DLD1 (cell line): Measurements from ENCODE around the gene EIF4G3.
"Not testable (repeated sequence)": the region's sequence is repeated elsewhere in the genome, so short reads cannot be mapped to it uniquely, and the experiment has no call there.

Experiments
- in situ Hi-C: cut with HindIII; loops from 2 replicates; pipeline ENCODE4 v1.10.0; 2017; ENCODE audit warnings: low sequenced_read_pairs

EIF4G3 gene

DNA sequence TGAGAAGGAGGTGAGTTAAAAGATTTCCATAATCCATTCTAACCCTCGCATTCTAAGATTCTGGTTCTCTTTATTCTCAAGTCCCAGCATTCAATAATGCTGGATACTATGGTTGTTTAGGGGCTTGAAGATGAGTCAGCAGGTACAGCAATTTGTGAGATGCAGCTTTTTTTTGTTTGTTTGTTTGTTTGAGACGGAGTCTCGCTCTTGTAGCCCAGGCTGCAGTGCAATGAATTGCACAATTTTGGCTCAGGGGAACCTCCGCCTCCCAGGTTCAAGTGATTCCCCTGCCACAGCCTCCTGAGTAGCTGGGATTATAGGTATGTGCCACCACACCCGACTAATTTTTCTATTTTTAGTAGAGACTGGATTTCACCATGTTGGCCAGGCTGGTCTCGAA lies 23.3 kb downstream of the EIF4G3 start:
- in situ Hi-C loops, result no loop called here

DNA sequence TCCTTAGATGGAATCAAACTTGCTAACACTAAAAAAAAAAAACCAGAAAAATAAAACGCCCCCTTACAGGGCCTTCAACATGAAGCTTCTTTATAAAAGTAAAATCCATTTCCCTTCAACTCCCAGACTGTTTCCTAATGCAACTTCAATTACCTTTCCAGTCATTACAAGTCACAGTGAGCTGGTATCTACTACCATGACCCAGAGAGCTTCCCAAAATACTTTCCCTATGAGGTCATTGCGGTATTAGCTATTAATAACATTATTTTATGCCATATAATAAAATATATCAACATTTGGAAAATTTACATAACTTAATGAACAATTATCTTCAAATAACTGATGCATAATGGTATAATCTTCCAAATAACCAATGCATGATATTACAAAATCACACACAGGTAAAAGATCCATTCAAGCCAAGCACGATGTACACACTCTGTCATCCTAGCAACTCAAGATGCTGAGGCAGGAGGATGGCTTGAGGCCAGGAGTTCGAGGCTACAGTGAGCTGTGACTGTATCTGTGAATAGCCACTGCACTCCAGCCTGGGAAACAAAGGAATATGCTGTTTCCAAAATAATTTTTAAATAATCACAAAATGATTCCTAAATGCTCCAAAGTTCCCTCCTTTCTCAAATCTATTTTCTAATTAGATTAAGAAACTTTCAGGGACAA lies 24.1 kb downstream of the EIF4G3 start:
- in situ Hi-C loops, result no loop called here

DNA sequence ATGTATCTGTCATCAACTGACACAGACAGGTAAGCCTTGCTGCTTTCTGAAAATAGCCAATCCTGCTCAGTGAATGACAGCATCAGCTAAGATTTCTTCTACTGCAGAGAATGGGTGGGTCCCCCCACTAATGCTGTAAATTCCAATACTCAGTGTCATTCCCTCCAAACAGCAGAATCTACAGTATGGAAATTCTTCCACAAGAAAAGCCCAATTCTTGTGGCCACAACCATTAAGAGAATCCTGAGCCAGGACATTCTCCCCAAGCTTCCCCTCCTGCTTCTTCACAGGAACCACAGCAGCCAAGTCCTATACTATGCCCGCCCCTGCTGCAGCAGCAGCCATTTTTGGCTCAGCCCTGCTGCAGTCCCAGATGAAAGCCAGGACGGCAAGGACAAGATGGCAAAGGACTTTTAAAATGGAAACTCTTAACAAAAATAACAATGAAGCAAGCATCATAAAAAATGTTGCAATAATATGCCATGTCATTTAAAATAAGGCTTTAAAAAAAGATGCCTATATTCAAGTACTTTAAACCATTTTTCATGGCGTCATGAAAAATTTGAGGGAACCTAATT lies 26.8 kb downstream of the EIF4G3 start:
- in situ Hi-C loops, result no loop called here

DNA sequence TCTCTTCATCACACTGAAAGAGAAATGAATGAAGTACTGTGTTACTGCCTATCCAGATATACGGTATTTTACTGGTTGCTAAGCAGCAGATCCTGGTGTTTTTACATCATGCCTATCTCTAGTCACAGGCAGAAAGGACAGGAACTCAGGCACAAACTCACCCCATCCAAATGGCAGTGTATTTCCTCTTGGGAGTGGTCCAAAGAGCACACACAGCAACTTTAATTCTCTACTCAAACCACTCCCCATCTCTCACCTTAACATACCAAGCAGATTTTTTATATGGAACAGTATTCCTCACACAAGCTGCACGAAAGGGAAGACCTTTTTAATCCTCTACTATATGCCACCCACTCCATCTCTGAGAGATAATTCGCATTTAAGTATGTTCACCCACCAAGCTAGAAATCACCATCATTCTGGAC lies 27.3 kb downstream of the EIF4G3 start:
- in situ Hi-C loops, result no loop called here

DNA sequence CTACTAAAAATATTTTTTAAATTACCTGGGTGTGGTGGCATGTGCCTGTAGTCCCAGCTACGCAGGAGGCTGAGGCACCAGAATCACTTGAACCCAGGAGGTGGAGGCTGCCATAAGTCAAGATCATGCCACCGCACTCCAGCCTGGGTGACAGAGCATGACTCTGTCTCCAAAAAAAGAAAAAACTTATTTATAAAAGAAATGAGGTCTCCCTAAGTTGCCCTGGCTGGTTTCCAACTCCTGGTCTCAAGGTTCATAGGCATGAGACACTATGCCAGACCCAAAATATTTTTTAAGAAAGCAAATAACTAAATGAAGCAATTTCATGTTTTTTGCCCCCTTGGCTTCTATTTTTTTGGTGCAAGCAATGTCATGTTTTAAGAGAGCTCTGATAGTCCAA lies 32.9 kb downstream of the EIF4G3 start:
- in situ Hi-C loops, result no loop called here

DNA sequence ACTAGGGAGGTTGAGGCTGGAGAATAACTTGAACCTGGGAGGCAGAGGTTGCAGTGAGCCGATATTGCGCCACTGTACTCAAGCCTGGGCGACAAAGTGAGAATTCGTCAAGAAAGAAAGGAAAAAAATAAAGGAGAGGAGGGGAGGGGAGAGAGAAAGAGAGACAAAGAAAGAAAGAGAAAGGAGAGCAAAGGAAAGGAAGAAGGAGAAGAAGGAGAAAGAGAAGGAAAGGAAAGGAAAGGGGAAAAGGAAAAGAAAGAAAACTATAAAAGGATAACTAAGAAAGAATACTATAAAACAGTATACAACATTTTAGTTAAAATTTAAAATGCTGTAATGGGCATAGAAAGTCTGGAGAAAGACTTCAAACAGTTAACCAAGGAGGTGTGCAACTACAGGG lies 33.6 kb downstream of the EIF4G3 start:
- in situ Hi-C loops, result no loop called here

DNA sequence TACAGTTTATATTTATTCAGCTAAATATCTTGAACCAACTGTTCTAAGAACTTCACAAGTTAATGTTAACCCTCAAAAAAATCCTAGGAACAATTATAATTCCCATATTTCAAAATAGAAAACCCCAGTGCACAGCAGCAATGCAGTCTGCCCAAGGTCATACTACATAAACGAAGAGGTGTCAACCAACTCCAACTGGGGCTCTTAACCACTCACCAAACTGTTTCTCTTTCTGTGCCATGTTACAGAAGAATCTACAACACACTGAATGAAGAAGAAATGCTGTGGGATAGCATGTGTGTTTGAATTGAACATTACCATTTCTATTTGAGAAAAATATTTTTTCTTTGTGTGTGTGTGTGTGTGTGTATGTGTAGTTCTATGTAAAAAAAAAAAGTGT lies 35.7 kb downstream of the EIF4G3 start:
- in situ Hi-C loops, result no loop called here

DNA sequence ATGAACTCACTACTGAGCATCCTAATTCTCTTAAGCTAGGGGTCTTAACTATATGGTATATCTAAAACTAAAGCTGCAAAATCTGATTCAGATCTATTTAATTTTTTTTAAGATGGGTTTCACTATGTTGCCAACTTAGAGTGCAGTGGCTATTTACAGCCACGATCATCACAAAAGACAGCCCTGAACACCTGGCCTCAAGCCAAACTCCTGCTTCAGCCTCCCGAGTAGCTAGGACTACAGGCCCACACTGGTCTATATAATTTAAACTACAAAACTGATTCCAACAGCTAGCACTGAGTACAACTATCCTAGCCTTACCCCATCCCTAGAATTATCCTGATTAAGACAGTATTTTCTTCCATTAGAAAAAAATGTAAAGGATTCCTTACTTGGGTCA lies 37.1 kb downstream of the EIF4G3 start:
- in situ Hi-C loops, result no loop called here

DNA sequence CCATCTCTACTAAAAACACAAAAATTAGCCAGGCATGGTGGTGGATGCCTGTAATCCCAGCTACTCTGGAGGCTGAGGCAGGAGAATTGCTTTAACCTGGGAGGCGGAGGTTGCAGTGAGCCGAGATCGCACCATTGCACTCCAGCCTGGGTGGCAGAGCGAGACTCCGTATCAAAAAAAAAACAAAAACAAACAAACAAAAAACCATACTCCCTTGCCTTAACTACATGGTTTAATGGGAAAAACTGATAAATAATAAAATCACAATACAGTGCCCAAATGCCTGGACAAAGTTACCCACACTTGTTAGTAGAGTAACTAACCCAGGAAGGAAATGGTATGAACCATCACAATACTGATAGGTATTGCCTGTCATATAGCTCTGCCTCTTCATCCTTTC lies 40.4 kb downstream of the EIF4G3 start:
- in situ Hi-C loops, result not testable (repeated sequence)

DNA sequence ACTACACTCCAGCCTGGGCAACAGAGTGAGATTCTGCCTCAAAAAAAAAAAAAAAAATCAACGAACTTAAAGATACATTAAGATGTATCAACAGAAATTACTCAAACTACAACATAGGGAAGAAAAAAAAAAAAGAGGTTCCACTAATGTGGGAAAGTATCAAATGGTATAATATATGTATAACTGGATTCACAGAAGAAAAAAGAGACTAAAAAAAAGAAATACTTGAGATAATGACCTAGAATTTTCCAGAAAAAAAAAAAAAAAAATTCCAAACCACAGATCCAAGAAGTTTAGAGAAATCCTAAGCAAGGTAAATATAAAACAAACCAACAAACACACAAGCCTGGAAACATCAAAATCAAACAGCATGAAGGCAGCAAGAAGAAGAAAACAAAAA lies 45.5 kb downstream of the EIF4G3 start:
- in situ Hi-C loops, result no loop called here

DNA sequence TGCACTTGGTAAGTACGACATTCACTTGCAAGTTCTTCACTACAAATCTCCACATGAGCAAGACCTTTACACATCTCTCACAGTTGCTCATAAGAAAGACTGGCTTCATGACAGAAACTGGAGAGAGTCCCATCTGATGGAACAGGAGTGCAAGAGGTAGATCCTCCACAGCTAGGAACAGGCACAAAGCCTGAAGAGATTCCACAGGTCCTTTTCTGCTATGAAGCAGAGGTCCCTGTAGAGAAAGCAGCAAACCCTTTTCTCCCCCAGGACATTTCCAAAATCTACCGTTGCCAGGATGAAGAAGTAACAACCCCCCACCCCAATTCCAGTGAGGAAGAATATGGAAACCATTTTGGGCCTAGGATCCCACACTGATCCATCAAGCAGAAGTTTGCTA lies 47.3 kb downstream of the EIF4G3 start:
- in situ Hi-C loops, result no loop called here

DNA sequence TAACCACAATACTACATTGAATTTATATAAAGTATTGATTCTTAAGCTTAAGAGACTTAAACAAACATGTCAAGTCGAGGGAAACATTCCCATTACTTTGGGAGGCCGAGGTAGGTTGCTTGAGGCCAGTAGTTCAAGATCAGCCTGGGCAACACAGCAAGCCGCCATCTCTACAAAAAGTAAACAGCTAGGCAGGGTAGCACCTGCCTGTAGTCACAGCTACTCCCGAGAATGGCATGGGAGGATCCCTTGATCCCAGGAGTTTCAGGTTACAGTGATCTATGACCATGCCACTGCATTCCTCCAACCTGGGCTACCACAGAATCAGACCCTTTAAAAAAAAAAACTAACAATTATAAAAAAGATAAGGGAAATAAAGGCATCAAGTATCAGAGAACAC lies 50.4 kb downstream of the EIF4G3 start:
- in situ Hi-C loops, result no loop called here

DNA sequence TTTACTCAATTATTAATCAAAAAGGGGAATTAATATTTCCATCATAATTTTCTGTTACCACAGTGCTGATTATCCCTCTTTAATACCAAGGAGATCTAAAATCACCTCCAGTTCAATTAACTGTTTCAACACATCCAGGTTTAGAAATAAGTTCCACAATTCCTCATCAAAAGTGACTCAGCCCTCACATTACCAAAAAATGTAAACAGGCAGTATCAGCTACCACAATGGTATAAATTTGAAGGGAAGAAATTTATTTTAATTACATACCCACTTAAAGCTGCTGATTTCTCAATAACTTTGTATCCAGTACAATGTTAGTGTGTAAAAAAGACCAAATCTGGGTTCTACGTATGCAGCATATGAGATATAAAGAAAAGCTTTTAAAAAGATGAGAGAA lies 51.9 kb downstream of the EIF4G3 start:
- in situ Hi-C loops, result no loop called here

DNA sequence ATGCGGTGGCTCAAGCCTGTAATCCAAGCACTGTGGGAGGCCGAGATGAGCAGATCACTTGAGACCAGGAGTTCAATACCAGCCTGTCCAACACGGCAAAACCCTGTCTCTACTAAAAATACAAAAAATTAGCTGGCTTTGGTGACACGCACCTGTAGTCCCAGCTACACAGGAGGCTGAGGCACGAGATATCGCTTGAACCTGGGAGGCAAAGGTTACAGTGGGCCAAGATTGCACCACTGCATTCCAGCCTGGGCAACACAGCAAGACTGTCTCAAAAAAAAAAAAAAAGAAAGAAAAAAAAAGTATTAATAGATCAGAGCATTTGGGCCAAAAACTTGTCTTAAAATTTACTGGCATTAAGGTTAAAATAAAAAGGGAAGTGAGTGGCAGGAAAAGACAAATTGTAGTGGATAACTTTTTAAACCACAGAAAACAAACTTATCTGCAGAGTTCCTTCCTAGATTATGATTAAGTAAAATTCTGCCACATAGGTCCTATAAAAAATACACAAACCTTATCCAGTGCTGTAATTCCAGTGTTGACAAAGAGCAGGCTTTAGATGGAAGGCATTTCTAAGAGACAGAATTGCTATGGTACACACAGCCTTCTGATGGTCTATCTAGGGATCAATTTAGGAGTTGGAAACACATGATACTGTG lies 53.3 kb downstream of the EIF4G3 start:
- in situ Hi-C loops, result no loop called here

DNA sequence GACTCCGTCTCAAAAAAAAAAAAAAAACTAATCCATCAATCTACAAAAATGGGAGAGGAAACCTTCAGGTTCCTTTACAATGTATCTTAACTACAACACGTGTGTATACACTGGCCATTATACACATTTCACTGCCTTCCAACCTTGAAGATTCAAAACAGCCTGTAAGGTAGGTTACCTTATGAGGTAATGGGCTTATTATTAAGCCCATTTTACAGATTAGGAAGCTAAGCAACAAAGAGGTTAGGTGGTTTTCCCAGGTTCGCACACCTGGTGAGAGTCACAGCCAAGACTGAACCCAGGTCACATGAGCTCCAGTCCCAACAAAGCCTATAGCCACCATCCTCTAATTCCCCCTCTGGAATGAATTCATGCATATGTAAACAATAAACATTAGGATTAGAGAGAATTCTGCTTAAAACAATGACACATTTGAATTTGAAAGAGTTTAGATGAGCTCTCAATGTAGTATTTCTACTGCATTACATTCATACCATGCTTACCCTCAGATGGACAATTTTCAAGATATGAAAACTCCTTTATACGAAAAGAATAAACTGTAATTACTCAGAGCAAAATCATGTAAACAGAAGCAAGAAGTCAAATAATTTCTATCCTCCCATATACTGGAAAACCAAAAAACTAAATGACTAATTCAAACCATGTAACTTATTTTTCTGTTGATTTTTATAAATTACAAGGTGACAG lies 54.8 kb downstream of the EIF4G3 start:
- in situ Hi-C loops, result no loop called here

DNA sequence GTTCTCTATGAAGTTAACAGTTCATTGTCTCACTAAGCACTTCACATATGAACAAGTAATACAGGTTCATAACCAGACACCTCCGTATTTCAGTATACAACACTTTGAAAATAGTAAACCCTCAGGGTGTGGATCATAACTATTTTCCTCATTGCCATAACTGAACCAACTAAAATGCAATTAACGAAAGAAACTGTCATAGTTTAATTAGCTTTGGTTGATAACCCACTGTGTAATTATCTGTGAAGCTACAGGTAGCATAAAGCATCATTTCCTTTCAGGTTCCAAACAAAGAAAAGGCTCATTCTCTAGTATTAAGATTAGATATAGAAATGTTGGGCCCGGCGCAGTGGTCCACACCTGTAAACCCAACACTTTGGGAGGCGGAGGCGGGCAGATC lies 58.5 kb downstream of the EIF4G3 start:
- in situ Hi-C loops, result no loop called here

DNA sequence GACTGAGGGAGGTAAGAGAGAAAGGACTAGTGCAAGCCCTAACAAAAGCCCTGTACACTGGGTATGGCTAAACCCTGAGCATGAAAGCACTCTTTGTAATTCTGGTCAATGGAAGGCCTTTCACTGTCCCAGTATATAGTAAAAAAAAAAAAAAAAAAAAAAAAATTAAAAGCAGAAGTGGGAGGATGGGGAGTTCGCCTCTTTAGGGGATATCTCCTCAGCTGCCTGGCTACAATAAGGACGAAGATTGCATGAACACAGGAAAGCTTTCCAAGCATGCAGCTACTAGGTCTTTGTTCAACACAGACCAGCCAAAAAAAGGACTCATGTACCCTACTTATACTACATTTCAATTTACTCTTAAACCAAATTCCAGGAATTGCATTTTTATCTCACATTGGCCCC lies 59.1 kb downstream of the EIF4G3 start:
- in situ Hi-C loops, result no loop called here

DNA sequence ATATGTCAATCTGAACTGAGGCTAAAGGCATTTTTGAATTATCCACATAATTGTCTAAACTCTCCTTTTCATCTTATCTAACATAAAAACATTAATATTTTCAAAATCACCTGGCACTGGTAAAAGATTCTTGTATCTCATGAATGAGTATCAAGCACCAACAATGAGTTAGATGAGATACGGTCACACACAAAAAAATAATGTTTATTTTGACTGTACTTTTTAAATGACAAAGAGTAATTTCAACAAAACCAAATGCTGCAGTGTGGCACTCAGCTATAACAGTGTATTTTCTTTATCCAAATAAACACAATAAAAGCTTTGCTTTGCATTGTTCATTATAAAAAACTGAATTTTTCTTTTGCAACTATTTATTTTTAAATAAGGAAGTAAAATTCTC lies 59.5 kb downstream of the EIF4G3 start:
- in situ Hi-C loops, result no loop called here

DNA sequence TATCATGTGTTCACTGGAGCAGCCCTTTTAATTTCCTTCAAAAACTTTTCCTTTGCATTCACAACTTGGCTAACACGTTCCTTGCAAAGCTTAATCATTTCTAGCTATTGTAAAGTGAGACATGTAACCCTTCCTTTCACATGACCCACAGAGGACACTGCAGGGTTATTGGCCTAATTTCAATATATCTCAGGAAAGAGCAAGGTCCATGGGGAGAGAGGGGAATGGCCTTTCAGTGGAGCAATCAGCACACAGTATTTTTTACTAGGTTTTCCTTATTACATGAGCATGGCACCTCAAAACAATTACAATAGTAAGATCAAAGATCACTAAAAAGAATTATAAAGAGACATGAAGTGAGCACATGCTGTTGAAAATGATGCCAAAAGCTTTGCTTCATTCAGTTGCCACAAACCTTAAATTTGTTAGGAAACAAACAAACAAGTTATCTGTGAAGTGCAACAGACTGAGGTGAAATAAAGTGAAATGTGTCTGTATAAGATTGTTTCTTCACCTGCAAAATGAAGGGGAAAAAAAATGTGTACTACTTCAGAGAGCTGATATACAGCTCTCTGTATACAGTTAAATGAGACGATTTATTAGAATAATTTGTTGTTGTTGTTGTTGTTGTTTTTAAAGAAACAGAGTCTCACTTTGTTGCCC lies 61.5 kb downstream of the EIF4G3 start:
- in situ Hi-C loops, result no loop called here

DNA sequence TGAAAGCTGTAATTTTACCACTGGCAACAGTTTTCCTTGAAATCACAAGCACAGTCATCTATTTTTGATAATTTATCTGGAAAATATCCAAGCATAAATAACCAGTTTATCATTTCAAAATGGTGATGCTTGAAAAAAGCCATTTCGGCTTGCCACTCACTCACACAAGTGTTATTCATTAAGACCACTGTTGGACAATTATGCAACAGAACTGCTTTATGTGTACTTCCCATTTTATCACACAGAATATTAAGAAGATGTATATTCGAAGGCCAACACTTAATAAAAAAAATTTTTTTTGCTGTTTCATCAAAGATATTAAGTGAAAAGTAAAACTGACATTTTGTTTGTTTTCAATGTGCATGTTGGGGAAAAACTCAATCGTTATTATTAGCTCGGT lies 62.3 kb downstream of the EIF4G3 start:
- in situ Hi-C loops, result no loop called here

DNA sequence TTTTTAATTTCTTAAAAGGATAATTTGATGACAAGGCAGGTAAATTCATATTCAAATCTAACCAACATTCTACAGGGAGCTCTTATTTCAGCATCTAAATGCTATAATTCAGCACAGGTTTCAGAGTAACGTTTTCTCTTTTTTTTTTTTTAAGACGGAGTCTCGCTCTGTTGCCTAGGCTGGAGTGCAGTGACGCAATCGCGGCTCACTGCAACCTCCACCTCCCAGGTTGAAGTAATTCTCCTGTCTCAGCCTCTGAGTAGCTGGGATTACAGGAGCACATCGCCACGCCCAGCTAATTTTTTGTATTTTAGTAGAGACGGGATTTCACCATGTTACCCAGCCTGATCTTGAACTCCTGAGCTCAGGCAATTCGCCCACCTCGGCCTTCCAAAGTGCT lies 66.5 kb downstream of the EIF4G3 start:
- in situ Hi-C loops, result no loop called here
